Retina (tissue), 1 donor: Measurements from ENCODE around the gene KIAA1755.
A peak's percentile ranks its signal among the peaks of the same experiment; 100 is the strongest.

ENCODE experiments used
- DNase-seq: peaks from one replicate; pipeline ENCODE4 v3.0.0-alpha.2; 2016

Gene KIAA1755

DNA sequence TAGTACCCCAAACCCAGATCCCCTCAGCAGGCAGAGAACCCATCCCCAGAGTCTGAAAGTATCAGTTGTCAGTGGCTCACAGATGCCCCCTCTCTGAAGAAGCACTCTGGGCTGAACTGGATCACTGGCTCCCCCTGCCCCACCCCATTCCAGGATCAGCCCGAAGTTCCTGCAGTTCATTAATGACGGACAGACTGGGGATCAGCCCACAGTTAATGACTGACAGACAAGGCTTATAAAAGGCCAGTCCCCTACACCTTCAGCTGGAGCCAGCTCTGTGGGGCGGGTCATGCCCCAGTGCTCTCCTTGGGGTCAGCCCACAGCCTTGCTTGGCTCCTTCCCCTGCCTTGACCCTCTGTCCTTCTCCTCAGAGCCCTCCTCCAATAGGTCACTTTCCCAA lies 21.7 kb downstream of the KIAA1755 start:
- no peak for DNase-seq

- DNase-seq = no peak
These were observed 23.2 kb downstream of the KIAA1755 start for GRCh38 chr20:38237381-38237780.

DNA sequence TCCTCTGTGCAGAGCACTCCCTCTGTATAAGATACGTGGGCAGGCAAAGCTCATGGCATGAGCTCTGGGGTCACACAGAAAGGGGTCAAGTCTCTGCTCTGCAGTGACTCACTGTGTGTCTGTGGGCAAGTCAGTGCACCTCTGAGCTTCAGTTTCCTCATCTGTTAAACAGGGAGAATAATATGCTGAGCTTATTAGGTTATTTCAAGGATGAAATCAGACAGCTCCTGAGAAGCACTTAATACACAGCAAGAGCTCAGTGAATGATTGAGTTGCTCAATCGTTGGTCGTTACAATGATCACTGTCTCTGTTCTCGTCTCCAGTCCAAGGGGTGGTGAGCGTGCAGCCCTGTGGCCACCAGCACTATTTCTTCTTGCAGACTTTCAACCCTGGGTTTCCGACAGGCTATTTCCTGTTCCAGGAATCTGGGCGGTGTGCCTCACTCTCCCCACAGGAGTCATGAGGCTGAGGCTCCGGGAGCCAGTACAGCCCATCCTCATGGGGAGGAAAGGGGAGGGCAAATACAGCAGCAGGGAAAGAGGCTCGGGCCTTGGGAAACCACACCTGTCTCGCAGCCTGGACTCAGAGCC lies 28.9 kb downstream of the KIAA1755 start:
- no peak for DNase-seq

- DNase-seq = no peak
These were observed 29.5 kb downstream of the KIAA1755 start for GRCh38 chr20:38230957-38231526.

DNA sequence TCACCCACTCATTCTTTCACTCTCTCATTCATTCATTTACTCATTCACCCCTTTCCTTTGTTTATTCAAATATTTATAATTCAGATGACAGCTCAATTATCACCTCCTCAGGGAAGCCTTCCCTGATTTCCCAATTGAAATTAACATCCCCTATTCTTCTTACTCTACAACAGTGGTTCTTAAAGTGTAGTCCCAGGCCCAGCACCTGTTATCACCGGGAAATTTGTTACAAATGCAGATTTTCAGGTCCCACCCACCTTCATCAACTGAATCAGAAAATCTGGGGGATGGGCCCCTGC lies 30.3 kb downstream of the KIAA1755 start:
- DNase-seq = no peak

GRCh38 chr20:38229376-38230252 lies 30.9 kb downstream of the KIAA1755 start:
- no peak for DNase-seq

DNA sequence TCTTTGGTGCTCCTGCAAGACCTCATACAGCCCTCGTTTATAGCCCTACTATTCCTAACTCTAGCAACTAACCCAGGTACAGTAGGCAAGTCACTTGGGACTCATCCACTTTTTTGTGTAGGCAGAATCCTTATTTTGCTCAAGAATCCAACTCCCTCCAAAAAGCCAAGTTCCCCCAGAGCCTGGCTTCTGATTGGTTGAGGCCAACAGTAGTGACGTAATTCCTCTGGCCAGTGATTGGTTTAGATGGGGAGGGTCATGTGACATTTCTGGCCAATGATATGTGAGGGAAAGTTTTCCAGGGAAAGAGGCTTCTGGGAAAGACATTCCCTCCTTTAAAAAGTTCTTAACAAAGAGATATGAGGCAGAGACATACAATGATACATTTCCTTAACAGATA lies 32.1 kb downstream of the KIAA1755 start:
- no peak for DNase-seq

DNA sequence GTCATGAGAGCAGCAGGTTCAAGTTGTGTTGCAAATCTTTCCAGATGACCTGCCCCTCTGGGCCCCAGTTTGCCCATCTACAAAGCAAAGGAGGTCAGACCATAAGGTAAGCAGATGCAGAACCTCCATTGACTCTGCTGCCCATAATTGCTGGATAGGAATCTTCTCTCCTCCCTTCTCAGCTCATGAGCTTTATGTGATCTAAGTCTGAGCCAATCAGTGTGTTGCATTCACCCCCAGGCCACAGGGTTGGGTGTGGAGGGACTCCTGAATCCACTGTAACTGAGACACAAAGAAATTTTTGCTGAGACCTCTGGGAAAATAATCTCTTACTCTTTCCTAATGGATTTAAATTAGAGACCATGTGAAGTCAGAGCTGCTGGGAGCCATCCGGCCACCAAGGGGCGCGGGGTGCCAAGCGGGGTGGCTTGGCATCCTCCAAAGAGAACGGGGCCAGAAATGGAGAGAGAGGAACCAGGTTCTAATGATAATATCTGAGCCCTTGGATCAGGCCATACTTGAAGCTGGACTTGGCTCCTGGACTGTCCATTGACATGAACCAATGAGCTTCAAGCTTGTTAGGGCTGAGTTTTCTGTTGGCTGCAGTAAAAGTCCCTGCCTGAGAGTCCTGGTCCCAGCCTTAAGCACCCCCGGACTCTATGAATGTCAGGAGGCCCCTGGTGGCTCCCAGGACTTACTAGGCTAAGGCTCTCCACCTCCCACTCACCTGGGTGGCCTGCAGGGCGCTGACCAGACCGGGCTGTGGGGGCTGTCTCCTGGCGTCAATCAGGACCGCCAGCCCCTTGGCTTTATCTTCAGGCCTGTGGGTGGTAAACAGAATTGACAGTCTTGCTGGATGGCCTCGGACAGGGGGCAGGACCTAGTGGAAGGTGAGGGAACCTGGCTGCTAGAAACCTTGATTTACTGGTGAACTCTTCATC lies 32.8 kb downstream of the KIAA1755 start:
- DNase-seq = no peak

- no peak for DNase-seq
These were observed 34.0 kb downstream of the KIAA1755 start for GRCh38 chr20:38226553-38226952.

DNA sequence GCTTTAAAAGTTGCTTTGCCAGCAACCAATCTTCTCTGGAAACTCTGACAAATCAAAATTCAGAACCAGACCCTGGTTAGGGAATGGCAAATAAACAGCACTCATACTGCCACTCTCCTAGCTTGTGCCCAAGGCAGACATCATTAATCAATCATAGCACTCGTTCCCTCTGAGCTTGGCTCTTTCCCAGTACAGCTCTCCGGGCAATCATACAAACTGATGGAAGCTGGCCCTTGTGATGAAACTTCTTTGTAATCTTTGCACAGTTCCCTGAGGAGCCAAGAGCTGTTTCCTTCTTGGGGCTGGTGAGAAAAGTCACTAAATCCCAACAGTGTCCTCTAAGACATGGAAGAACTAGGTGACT lies 34.7 kb downstream of the KIAA1755 start:
- no peak for DNase-seq

- DNase-seq = no peak
These were observed 35.2 kb downstream of the KIAA1755 start for GRCh38 chr20:38225240-38225899.

- DNase-seq = no peak
These were observed 36.0 kb downstream of the KIAA1755 start for GRCh38 chr20:38224531-38224930.

DNA sequence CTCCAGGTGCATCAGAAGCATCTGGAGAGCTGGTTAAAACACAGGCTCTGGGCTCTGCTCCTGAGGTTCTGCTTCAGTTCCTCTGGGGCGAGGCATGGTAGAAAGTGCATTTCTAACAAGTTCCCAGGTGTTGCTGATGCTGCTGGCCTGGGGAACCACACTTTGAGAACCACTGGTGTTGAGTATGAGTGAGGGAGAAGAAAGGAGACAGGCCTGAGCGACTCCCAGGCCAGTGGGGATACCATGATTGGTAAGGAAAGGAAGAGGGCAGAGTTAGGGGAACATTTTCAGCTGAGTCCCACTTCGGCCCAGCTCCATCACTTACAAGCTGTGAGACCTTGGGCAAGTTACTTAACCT lies 36.8 kb downstream of the KIAA1755 start:
- DNase-seq = no peak

- no peak for DNase-seq
These were observed 37.4 kb downstream of the KIAA1755 start for GRCh38 chr20:38222923-38223742.

GRCh38 chr20:38222231-38222922 lies 38.2 kb downstream of the KIAA1755 start:
- DNase-seq = peak; percentile 68

DNA sequence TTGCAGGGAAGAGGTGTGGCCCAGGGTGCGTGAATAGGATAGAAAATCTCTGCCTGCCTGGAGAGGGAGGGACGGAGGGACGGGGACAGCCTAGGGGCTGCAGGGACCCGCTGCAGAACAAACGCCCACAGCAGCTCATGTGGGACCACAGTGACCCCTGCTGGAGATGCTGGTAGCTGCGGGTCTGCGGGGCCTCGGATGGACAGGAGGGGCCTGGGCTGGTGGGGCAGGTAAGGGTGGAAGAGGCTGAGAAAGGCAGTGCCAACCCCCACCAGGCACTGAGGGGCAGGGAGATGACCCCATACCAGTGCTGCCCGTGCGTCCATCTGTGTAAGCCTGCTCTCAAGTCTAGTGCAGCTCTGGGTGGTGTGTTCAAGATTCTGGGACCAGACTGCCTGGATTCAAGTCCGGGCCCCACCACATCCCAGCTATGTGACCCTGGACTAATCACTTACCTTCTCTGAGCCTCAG lies 39.4 kb downstream of the KIAA1755 start:
- peak; percentile 90 for DNase-seq

DNA sequence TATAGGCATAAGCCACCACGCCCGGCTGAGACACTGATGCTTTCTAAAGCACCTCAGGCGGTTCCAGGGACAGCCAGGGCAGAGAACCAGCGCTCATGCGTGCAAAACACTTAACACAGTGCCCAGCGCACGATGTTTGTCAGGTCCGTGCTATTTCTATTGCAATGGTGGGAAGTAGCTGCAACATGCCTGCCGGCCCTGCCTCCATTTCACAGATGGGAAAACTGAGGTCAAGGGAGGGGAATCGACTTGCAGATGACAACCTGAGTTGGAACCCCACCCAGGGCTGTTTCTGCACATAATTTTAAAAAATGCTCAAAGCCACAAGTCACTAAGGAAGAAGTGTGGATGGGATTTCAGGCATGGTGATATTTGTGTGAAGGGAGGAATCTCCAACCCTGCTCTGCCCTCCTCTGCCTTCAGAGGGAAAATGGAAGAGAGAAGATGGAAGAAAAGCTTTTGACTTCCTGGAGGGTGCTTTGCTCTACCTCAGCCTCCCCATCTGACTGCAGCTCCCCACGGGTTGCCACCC lies 39.9 kb downstream of the KIAA1755 start:
- DNase-seq = no peak

GRCh38 chr20:38219006-38219950 lies 41.3 kb downstream of the KIAA1755 start:
- DNase-seq = no peak

DNA sequence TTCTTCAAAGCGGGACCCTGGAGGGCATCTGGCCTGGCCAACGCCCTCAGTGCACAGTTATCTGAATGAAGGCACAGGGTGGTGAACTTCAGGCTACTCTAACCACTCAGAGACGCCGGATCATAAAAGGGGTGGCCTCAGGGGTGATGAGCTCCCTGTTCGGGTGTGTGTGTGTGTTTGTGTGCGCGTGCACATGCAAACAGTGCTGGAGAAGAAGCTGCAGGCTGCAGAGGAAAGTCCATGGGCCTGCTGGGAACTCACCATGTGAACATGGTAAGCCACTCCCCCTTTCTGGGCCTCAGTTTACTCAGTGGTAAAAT lies 42.0 kb downstream of the KIAA1755 start:
- no peak for DNase-seq
